HG02943 (cell line): ENCODE data around the gene AGO1.

ENCODE experiments used
- ATAC-seq: cut with Tn5 transposase; IDR thresholded peaks from one replicate; pipeline ENCODE4 v1.9.1; 2021; ENCODE audit warnings: mild to moderate bottlenecking, low read depth, moderate library complexity; ENCODE audit not compliant: unreplicated experiment

Gene AGO1

GRCh38 chr1:35882945-35883634 lies at the start of gene AGO1:
Gene AGO1, plus strand, starts transcription at chr1:35883209. Its CDS starts 213 bp downstream, at chr1:35883422.
- peak; percentile 81 for ATAC-seq

DNA sequence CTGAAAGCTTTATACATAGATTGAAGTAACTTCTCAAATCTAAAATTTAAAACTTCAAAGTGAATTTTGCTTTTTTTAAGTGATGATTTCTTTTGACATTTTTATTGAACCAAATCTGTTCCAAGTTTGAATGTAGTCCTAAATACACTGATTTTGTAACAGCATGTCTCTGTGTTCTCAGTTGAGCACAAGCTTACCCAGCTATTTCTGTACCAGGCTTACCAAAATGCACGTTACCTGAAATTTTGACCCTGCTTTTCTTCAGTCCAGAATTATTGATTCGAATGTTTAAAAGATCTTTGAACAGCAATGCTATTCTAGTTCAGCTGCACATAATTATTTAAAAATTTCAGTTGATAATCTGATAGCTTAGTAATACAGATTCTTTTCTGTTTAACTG lies 49.6 kb upstream of the AGO1 start:
- no peak for ATAC-seq

DNA sequence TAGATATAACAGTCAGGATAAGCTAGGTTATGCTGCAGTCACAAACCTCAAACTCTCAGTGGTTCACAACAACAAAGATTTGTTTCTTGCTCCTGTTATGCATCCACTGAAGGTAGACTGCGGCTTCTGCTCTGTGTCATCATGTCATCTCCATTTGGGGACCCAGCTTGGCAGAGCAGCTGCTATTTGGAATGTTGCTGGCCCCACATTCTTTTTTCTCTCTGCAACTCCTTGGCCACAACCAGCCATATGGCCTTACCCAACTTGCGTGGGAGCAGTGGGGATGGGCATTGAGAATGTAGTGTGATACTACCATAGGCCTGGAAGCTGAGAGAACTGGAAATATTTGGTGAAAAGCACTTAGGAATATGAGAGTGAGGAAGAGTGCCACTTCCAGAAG lies 48.8 kb upstream of the AGO1 start:
- ATAC-seq, result no peak

DNA sequence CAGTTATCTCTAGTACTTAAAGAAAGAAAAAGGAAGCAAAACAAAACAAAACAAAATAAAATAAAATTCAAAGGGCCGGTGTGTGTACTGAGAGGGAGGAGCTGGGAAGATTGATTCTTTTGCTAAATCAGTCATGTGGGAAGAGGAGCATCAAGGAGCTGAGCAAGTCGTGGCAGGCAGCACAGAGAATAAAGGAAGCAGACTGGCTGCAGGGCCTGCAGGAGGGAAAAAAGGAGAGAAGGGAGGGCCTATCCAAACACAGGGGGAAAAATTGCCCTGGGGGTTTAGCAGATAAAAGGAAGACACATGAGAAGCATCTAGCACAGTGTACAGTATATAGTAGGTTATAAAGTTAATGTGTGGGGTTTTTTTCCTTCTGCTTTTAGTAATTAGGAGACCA lies 47.6 kb upstream of the AGO1 start:
- no peak for ATAC-seq

- ATAC-seq, result no peak
Measured at GRCh38 chr1:35836734-35837133, 46.3 kb upstream of the AGO1 start.

DNA sequence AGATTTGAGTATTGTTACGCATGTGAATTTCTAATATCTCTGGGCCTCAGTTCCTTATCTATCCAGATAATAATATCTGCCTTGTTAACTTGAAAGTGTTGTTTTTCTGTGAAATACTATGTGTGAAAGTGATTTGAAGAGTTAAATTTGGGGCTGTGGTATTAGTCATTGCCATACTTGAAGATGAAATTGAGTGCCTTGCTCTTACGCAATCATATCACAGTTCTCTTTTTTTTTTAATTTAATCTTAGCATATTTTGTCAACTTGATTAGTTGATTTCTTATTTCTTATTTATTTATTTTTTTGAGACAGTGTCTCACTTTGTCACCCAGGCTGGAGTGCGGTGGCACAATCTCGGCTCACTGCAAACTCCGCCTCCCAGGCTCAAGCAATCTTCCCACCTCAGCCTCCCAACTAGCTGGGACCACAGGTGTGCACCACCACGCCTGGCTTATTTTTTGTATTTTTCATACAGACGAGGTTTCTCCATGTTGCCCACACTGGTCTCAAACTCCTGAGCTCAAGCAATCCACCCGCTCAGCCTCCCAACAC lies 44.2 kb upstream of the AGO1 start:
- ATAC-seq, result no peak

DNA sequence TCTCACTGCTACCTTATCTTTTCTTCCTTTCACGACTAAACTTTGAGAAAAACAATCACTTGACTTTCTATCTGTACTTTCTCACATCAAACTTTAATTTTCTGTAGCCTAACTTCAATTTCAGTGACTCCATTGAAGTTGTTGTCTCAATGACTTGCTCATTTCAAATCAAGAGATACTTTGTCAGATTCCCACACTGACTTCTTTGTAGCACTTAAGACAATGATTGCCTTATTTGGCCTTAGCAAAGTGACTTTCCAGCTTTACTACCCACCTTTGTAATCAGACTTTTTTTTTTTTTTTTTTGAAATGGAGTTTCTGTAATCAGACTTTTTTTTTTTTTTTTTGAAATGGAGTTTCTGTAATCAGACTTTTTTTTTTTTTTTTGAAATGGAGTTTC lies 38.2 kb upstream of the AGO1 start:
- no peak for ATAC-seq

- ATAC-seq, result no peak
Measured at GRCh38 chr1:35845766-35846165, 37.2 kb upstream of the AGO1 start.

- ATAC-seq, result no peak
Measured at GRCh38 chr1:35847935-35848565, 35.0 kb upstream of the AGO1 start.

DNA sequence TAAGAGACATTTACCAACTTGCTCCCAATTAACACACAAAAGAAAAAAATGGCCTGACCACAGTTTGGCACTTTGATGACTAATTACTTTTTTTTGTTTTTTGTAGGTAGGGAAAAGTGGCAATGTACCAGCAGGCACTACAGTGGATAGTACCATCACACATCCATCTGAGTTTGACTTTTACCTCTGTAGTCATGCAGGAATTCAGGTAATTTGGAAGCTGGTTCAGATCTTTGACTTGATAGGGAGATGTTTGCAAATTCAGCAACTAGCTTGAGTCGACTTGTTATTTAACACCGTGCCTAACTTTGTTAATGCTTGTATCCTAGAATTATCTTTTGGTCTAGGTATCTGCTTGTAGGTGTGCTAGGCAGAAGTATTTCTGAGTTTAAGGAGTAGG lies 33.0 kb upstream of the AGO1 start:
- no peak for ATAC-seq

GRCh38 chr1:35850716-35851115 lies 32.3 kb upstream of the AGO1 start:
- ATAC-seq, result no peak

GRCh38 chr1:35851132-35851869 lies 31.7 kb upstream of the AGO1 start:
- no peak for ATAC-seq

DNA sequence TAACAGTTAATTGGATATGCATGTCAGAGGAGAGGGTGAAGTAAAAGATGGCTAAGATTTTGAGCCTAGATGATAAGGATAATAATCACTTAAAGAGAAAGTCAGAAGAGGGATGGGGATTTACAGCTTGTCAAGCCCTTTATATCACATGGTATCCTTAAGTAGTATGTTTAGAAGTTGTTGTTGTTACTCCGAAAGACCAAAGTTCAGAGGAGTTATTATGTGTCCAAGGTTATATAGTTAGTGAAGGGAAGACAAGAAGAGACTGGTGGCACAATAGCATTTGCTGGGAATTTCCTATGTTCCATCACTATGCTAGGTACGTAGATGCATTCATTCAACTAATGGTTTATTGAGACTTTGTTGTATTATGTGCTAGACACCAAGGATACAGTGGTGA lies 30.8 kb upstream of the AGO1 start:
- ATAC-seq, result no peak

DNA sequence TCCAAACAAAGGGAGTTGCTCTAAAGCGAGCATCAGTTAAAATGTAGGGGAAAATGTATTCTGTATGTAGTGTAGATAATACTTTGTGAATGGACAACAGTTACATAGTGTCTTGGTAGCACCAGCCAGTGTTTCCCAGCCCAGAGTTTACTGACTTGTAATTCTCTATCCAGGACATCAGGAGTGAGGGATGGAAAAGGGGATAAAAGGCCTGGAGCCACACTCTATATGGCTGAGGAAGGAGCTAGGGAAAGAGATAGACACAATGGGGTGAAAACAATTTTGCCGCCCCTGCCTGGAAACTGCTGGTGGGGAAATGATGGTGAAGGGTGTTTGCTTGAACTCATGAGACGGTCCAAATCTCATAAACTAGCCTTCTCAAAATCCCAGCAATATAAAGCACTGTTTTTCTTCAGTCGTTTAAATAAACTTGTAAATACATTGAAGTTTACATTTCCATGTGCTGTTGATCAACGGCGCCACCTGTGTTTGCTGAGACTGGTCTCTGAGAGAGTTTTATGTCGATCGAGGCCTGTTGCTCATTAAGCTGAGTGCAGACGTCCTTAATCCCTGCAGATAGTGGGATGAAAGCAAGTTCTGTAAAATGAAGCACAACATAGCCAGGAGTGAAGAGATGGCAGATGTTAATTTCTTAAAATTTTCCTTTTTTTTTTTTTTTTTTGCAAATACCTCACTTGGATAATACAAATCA lies 27.9 kb upstream of the AGO1 start:
- ATAC-seq, result no peak

DNA sequence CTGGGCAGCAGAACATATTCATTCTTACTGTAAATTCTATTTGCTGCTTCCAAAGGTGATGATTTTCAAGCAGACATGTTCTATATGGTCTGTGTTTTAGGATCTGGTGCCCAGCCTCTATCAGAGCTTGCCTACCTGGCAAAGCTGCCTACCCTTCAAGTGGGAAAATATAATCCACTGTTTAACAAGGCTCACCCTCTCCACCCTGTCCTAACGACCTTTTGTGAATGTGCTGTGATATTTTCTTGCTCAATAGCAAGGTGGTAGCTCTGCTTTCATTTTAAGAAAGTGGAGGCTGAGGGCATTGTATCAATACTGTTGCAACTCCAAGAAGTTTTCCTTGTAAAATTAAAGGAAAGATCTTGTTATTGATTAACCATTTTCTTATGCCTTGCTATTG lies 26.0 kb upstream of the AGO1 start:
- ATAC-seq, result no peak

DNA sequence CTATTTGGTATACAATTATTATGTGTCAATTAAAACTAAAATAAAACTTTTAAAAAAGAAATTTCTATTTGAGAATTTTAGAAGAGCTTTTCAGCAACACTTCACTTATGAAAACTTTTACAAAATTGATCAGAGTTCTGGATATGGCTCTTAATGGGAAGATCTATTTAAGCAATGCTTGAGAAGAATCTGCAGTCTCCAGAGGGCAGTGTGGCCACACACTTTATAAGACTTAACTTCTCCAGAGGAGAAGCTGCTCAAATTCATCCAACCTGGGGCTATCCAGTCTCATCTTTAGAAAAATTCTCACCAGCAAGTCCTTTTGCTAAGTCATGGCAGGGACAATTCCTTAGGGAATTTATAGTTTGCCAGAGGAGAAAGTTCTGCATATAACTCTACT lies 25.2 kb upstream of the AGO1 start:
- ATAC-seq, result no peak

GRCh38 chr1:35860696-35861095 lies 22.3 kb upstream of the AGO1 start:
- ATAC-seq, result no peak

GRCh38 chr1:35863136-35863535 lies 19.9 kb upstream of the AGO1 start:
- no peak for ATAC-seq

- ATAC-seq, result no peak
Measured at GRCh38 chr1:35863881-35864625, 19.0 kb upstream of the AGO1 start.

DNA sequence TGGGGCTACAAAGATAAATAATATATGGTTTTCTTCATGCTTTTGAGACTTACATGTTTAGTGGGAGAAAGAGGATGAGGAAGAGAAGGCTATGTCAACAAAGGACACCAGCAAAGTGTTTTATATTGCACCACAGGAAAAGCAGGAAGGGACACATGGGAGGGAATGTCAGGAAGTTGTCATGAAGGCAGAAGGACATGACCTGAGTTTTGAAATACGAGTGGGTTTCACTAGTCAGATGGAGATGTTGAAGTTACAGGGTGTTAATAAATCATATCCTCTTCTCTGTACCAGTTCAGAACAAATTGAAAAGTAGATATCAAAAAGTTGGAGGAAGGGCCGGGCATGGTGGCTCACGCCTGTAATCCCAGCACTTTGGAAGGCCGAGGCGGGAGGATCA lies 18.2 kb upstream of the AGO1 start:
- ATAC-seq, result no peak
